ENCODE measurements around the gene INS. TPM values are rescaled to one million over a fixed set of nuclear protein-coding genes. Genes with fewer than 3 reads are reported as not detected.

The INS gene
- total and polyA plus RNA-seq, 4 donors = 0.16 to 0.37 TPM; not detected in 2

GRCh38 chr11:2128511-2129307 lies 32.3 kb downstream of the INS start:
- Histone ChIP-seq H3K27me3 (ENCODE audit: control insufficient read depth in 4 of 4, insufficient read depth in 4 of 4, low read length in 3 of 4) (no peaks in the 10 kb centered on the region), H3K4me1 (ENCODE audit: control insufficient read depth in 4 of 4, insufficient read depth in 4 of 4, low read length in 3 of 4) (peaks cover 0 to 10% (median 5%) of the 10 kb centered on the region in 4 donors), H3K27ac (ENCODE audit: low read depth in 1 of 2, low read length in 2 of 2) (no peak overlapping the region), H3K4me3 (ENCODE audit: low read depth in 1 of 3, low read length in 3 of 3) (no peak overlapping the region), H3K9ac (ENCODE audit: low read depth in 1 of 2, low read length in 2 of 2) (no peak overlapping the region), H3K36me3 (ENCODE audit: control insufficient read depth in 4 of 4, insufficient read depth in 3 of 4, low read depth in 1 of 4, low read length in 3 of 4) (peaks cover 5 to 20% (median 19%) of the 10 kb centered on the region in 4 donors), H3K9me3 (ENCODE audit: control insufficient read depth in 4 of 4, low read length in 3 of 4) (no peaks in the 10 kb centered on the region)
- peak; percentile 52 for DNase-seq (ENCODE audit: low spot score)
- WGBS = 86% methylated on average over 12 of the region's 12 CpGs
- TF ChIP-seq CTCF (IDR thresholded peaks at IDR 0.05; ENCODE audit: low read depth, low read length, missing input control) = no peak
- TF ChIP-seq ATF3 (IDR thresholded peaks at IDR 0.05) = no peak
- TF ChIP-seq NR2F2 (IDR thresholded peaks at IDR 0.05) = no peak
- TF ChIP-seq RAD21 (IDR thresholded peaks at IDR 0.05) = no peak
- TF ChIP-seq RXRA (IDR thresholded peaks at IDR 0.05) = no peak
- TF ChIP-seq MAX (IDR thresholded peaks at IDR 0.05) = no peak
- no peak for TF ChIP-seq HNF4A (conservative IDR thresholded peaks at IDR 0.05)
- no peak for TF ChIP-seq FOXA1 (IDR thresholded peaks at IDR 0.05)
- TF ChIP-seq ZBTB33 (IDR thresholded peaks at IDR 0.05) = no peak

- Histone ChIP-seq H3K27me3 (ENCODE audit: control insufficient read depth in 4 of 4, insufficient read depth in 4 of 4, low read length in 3 of 4) (no peaks in the 10 kb centered on the region), H3K9ac (ENCODE audit: low read depth in 1 of 2, low read length in 2 of 2) (no peak overlapping the region), H3K9me3 (ENCODE audit: control insufficient read depth in 4 of 4, low read length in 3 of 4) (no peaks in the 10 kb centered on the region), H3K4me3 (ENCODE audit: low read depth in 1 of 3, low read length in 3 of 3) (no peak overlapping the region), H3K27ac (ENCODE audit: low read depth in 1 of 2, low read length in 2 of 2) (no peak overlapping the region), H3K4me1 (ENCODE audit: control insufficient read depth in 4 of 4, insufficient read depth in 4 of 4, low read length in 3 of 4) (peaks cover 0 to 9% (median 6%) of the 10 kb centered on the region in 4 donors), H3K36me3 (ENCODE audit: control insufficient read depth in 4 of 4, insufficient read depth in 3 of 4, low read depth in 1 of 4, low read length in 3 of 4) (peaks cover 5 to 18% (median 16%) of the 10 kb centered on the region in 4 donors)
- WGBS = 67% methylated on average over 7 of the region's 7 CpGs
- DNase-seq (ENCODE audit: low spot score) = no peak
- no peak for TF ChIP-seq CTCF (IDR thresholded peaks at IDR 0.05; ENCODE audit: low read depth, low read length, missing input control)
- no peak for TF ChIP-seq YY1 (IDR thresholded peaks at IDR 0.05)
- no peak for TF ChIP-seq JUND (IDR thresholded peaks at IDR 0.05)
- no peak for TF ChIP-seq SP1 (IDR thresholded peaks at IDR 0.05)
- TF ChIP-seq GABPA (IDR thresholded peaks at IDR 0.05 in 1 of 2, conservative IDR thresholded peaks at IDR 0.05 in 1 of 2) = no peak
- no peak for TF ChIP-seq FOXA2 (IDR thresholded peaks at IDR 0.05)
- TF ChIP-seq HNF4A (conservative IDR thresholded peaks at IDR 0.05) = no peak
- TF ChIP-seq MAX (IDR thresholded peaks at IDR 0.05) = no peak
These were observed 32.9 kb downstream of the INS start for GRCh38 chr11:2128130-2128510.

Measured in liver (tissue), 9 donors.